LNCAP (cell line): Measurements from ENCODE around the gene METAP1.

Source experiments
- CTCF ChIP-seq: fragments of 450-650 bp; IDR thresholded peaks from 2 replicates; pipeline ENCODE4 v1.5.1; 2017; ENCODE audit warnings: mild to moderate bottlenecking

The METAP1 gene

GRCh38 chr4:99002279-99002678, 6.8 kb downstream of the METAP1 start:
- no peak for TF ChIP-seq CTCF

GRCh38 chr4:99008051-99008450, 12.5 kb downstream of the METAP1 start:
- TF ChIP-seq CTCF = no peak

- TF ChIP-seq CTCF = no peak
Measured at GRCh38 chr4:99011910-99012309, 16.4 kb downstream of the METAP1 start.

- no peak for TF ChIP-seq CTCF
Measured at GRCh38 chr4:99013402-99013843, 17.9 kb downstream of the METAP1 start.

- no peak for TF ChIP-seq CTCF
Measured at GRCh38 chr4:99013884-99014523, 18.5 kb downstream of the METAP1 start.

GRCh38 chr4:99021386-99021785, 25.9 kb downstream of the METAP1 start:
- no peak for TF ChIP-seq CTCF

GRCh38 chr4:99022566-99022965, 27.0 kb downstream of the METAP1 start:
- TF ChIP-seq CTCF = no peak
